DOHH2 (cell line): ENCODE results near the gene PRKN.

Experiments
- H3F3A ChIP-seq: fragments of 200-600 bp; sonication (generic), shearing (Covaris generic); 2 replicates; pipeline ENCODE4 v1.6.0; 2016; ENCODE audit warnings: antibody characterized with exemption, mild to moderate bottlenecking; ENCODE audit not compliant: control insufficient read depth, insufficient read depth
- H3K27ac ChIP-seq: fragments of 200-600 bp; sonication (generic); 2 replicates; pipeline ENCODE4 v1.5.1; 2014; ENCODE audit warnings: low read depth, mild to moderate bottlenecking, low read length, moderate library complexity
- H3K27me3 ChIP-seq: fragments of 200-600 bp; sonication (generic); 2 replicates; pipeline ENCODE4 v1.6.1; 2014; ENCODE audit warnings: mild to moderate bottlenecking, low read length, mixed read lengths; ENCODE audit not compliant: control insufficient read depth
- H3K36me3 ChIP-seq: fragments of 200-600 bp; sonication (generic); 2 replicates; pipeline ENCODE4 v1.6.1; 2014; ENCODE audit warnings: mild to moderate bottlenecking, low read length, moderate library complexity, mixed read lengths; ENCODE audit not compliant: control insufficient read depth
- H3K4me1 ChIP-seq: fragments of 200-600 bp; sonication (generic); 2 replicates; pipeline ENCODE4 v1.6.1; 2014; ENCODE audit warnings: mild to moderate bottlenecking, low read length, mixed read lengths; ENCODE audit not compliant: control insufficient read depth
- H3K4me2 ChIP-seq: fragments of 200-600 bp; sonication (generic); 2 replicates; pipeline ENCODE4 v1.6.0; 2014; ENCODE audit warnings: mild to moderate bottlenecking, low read length, moderate library complexity
- H3K4me3 ChIP-seq: fragments of 200-600 bp; sonication (generic); 2 replicates; pipeline ENCODE4 v1.5.1; 2014; ENCODE audit warnings: mild to moderate bottlenecking, low read length, mixed read lengths
- H3K79me2 ChIP-seq: fragments of 200-600 bp; sonication (generic); 2 replicates; pipeline ENCODE4 v1.6.1; 2014; ENCODE audit warnings: mild to moderate bottlenecking, low read length, mixed read lengths; ENCODE audit not compliant: control insufficient read depth
- H3K9me2 ChIP-seq: fragments of 200-600 bp; sonication (generic); replicated peaks from 2 replicates; pipeline ENCODE4 v1.6.1; 2014; ENCODE audit warnings: mild to moderate bottlenecking, low read length, mixed read lengths; ENCODE audit not compliant: control insufficient read depth
- H3K9me3 ChIP-seq: fragments of 200-600 bp; sonication (generic); 2 replicates; pipeline ENCODE4 v1.6.1; 2014; ENCODE audit warnings: antibody characterized with exemption, low read length, mixed read lengths; ENCODE audit not compliant: control insufficient read depth, insufficient read depth
- H4K20me1 ChIP-seq: fragments of 200-600 bp; sonication (generic); 2 replicates; pipeline ENCODE4 v1.6.0; 2014; ENCODE audit warnings: low read depth, mild to moderate bottlenecking, antibody characterized with exemption, low read length, moderate library complexity; ENCODE audit not compliant: control insufficient read depth, insufficient read depth
- CTCF ChIP-seq: fragments of 200-600 bp; sonication (generic); IDR thresholded peaks from one replicate; pipeline ENCODE4 v1.5.1; 2014; ENCODE audit warnings: antibody characterized with exemption, mild to moderate bottlenecking, low read depth, low read length; ENCODE audit not compliant: poor library complexity, severe bottlenecking
- EZH2phosphoT487 ChIP-seq: fragments of 200-600 bp; sonication (generic); IDR thresholded peaks from 2 replicates; pipeline ENCODE4 v1.6.1; 2017; ENCODE audit warnings: borderline replicate concordance, mild to moderate bottlenecking, antibody characterized with exemption, low read length, moderate library complexity, mixed read lengths

Gene PRKN

DNA sequence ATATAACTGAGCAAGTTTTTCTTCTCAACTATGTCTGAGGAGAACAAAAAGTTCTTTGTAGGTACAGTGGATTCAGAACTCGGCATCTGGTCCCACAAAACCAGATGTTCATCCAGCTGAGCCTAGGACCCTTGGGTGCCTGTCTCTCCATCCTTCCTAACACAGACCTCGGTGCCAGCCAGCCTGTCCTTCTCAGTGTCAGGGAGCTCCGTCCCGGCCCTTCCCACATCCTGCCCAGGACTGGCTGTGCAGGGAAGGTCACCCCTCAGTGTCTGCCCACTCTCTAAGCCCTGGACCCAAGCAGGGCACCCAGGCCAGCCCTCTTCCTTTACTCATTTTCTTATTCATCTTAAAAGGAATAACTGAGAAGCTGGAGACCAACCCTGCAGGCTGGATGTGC, 1421.7 kb downstream of the PRKN start:
- no peaks in the 10 kb centered on the region for H3F3A ChIP-seq
- no peaks in the 10 kb centered on the region for H3K4me1 ChIP-seq
- no peaks in the 10 kb centered on the region for H3K36me3 ChIP-seq
- no peaks in the 10 kb centered on the region for H3K9me3 ChIP-seq
- TF ChIP-seq EZH2phosphoT487: no peak
- TF ChIP-seq CTCF: no peak
- no peaks in the 10 kb centered on the region for H3K27me3 ChIP-seq
- H3K4me2 ChIP-seq: no peak overlapping the region
- no peaks in the 10 kb centered on the region for H3K79me2 ChIP-seq
- no peak overlapping the region for H3K27ac ChIP-seq
- H3K9me2 ChIP-seq: no peaks in the 10 kb centered on the region
- no peaks in the 10 kb centered on the region for H4K20me1 ChIP-seq
- no peak overlapping the region for H3K4me3 ChIP-seq

- TF ChIP-seq EZH2phosphoT487: no peak
- TF ChIP-seq CTCF: no peak
- no peaks in the 10 kb centered on the region for H3K36me3 ChIP-seq
Observed at GRCh38 chr6:161303628-161304340, 1423.8 kb downstream of the PRKN start.

GRCh38 chr6:161302949-161303348, 1424.6 kb downstream of the PRKN start:
- no peaks in the 10 kb centered on the region for H3K4me1 ChIP-seq
- H3K9me2 ChIP-seq: no peaks in the 10 kb centered on the region
- H3K27ac ChIP-seq: no peak overlapping the region
- TF ChIP-seq CTCF (no peak), EZH2phosphoT487 (no peak)
- H3K27me3 ChIP-seq: no peaks in the 10 kb centered on the region
- H4K20me1 ChIP-seq: no peaks in the 10 kb centered on the region
- no peaks in the 10 kb centered on the region for H3K36me3 ChIP-seq
- H3K4me3 ChIP-seq: no peak overlapping the region
- no peaks in the 10 kb centered on the region for H3K79me2 ChIP-seq
- H3K4me2 ChIP-seq: no peak overlapping the region
- no peaks in the 10 kb centered on the region for H3F3A ChIP-seq
- no peaks in the 10 kb centered on the region for H3K9me3 ChIP-seq

More at GRCh38 chr6:161303628-161304340, 1423.8 kb downstream of the PRKN start:
- Histone ChIP-seq H3K9me2 (no peaks in the 10 kb centered on the region), H3K79me2 (no peaks in the 10 kb centered on the region), H3F3A (no peaks in the 10 kb centered on the region), H3K4me2 (no peak overlapping the region), H3K27ac (no peak overlapping the region), H3K9me3 (no peaks in the 10 kb centered on the region), H3K4me1 (no peaks in the 10 kb centered on the region), H3K4me3 (no peak overlapping the region), H3K27me3 (no peaks in the 10 kb centered on the region), H4K20me1 (no peaks in the 10 kb centered on the region)
